ENCODE data around the gene HMX1.

The HMX1 gene

GRCh38 chr4:8863686-8864682 lies 7.7 kb downstream of the HMX1 start:
- H3K4me1 ChIP-seq (ENCODE audit: control insufficient read depth in 5 of 5, insufficient read depth in 5 of 5, low read length in 5 of 5), result peaks cover 0 to 8% (median 3%) of the 10 kb centered on the region in 5 donors
- H3K36me3 ChIP-seq (ENCODE audit: control insufficient read depth in 5 of 5, insufficient read depth in 5 of 5, low read length in 5 of 5), result no peaks in the 10 kb centered on the region
- peaks cover 77 to 91% (median 83%) of the 10 kb centered on the region in 5 donors for H3K27me3 ChIP-seq (ENCODE audit: control insufficient read depth in 5 of 5, insufficient read depth in 4 of 5, low read length in 5 of 5)
- no peak overlapping the region for H3K9ac ChIP-seq (ENCODE audit: low read length in 5 of 5)
- no peaks in the 10 kb centered on the region for H3K9me3 ChIP-seq (ENCODE audit: control insufficient read depth in 5 of 5, low read length in 5 of 5)
- no peak overlapping the region for H3K27ac ChIP-seq (ENCODE audit: low read depth, low read length)
- no peak overlapping the region for H3K4me3 ChIP-seq (ENCODE audit: low read depth in 1 of 5, low read length in 5 of 5)

DNA sequence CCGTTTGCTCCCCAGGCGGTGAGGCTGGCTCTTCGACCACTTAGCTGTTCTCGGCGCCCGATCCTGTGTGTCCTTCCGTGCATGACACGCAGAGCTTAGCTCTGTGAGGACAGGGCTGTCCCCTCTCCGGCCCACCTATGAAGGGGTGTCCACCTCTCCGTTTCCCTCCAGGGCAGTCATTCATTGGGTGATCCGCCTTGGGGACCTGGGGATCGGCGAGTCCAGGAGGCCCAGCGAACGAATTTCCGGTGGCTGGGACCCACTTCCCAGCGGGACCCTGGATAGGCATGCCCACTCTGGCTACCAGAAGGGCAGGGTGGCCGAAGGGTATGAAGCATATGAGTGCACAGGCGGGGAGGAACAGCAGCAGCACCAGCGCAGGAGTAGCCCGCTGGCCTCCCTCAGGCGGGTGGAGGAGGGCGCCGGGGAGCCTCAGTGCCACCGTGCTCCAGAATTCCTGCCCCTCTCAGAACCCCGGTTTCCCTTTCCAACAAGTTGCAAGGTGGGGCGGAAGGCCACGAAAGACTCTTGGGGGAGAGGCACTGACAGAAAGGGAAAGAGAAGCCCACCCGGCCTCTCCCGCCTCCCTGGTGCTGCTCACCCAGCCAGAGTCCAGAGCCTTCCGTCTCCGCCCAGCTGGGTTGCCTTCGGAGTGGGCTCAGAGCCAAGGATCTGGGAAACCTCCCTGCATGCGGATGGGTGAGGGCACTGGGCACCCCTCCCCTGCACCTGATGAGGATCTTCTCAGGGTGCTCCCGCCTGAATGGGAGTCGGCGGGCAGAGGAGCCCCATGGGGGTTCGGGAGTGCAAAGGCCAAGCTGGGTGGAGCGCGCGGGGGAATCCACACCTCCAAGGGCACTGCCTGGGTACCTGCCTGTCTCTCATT lies 8.6 kb downstream of the HMX1 start:
- peaks cover 77 to 91% (median 83%) of the 10 kb centered on the region in 5 donors for H3K27me3 ChIP-seq (ENCODE audit: control insufficient read depth in 5 of 5, insufficient read depth in 4 of 5, low read length in 5 of 5)
- H3K9ac ChIP-seq (ENCODE audit: low read length in 5 of 5), result no peak overlapping the region
- no peaks in the 10 kb centered on the region for H3K36me3 ChIP-seq (ENCODE audit: control insufficient read depth in 5 of 5, insufficient read depth in 5 of 5, low read length in 5 of 5)
- H3K4me3 ChIP-seq (ENCODE audit: low read depth in 1 of 5, low read length in 5 of 5), result no peak overlapping the region
- no peaks in the 10 kb centered on the region for H3K9me3 ChIP-seq (ENCODE audit: control insufficient read depth in 5 of 5, low read length in 5 of 5)
- peaks cover 0 to 13% (median 4%) of the 10 kb centered on the region in 5 donors for H3K4me1 ChIP-seq (ENCODE audit: control insufficient read depth in 5 of 5, insufficient read depth in 5 of 5, low read length in 5 of 5)
- H3K27ac ChIP-seq (ENCODE audit: low read depth, low read length), result no peak overlapping the region

- Histone ChIP-seq H3K4me3 (ENCODE audit: low read depth in 1 of 5, low read length in 5 of 5) (no peak overlapping the region), H3K27me3 (ENCODE audit: control insufficient read depth in 5 of 5, insufficient read depth in 4 of 5, low read length in 5 of 5) (peaks cover 81 to 95% (median 88%) of the 10 kb centered on the region in 5 donors), H3K27ac (ENCODE audit: low read depth, low read length) (no peak overlapping the region), H3K9ac (ENCODE audit: low read length in 5 of 5) (no peak overlapping the region), H3K4me1 (ENCODE audit: control insufficient read depth in 5 of 5, insufficient read depth in 5 of 5, low read length in 5 of 5) (peaks cover 0 to 20% (median 10%) of the 10 kb centered on the region in 5 donors), H3K36me3 (ENCODE audit: control insufficient read depth in 5 of 5, insufficient read depth in 5 of 5, low read length in 5 of 5) (no peaks in the 10 kb centered on the region), H3K9me3 (ENCODE audit: control insufficient read depth in 5 of 5, low read length in 5 of 5) (no peaks in the 10 kb centered on the region)
Observed at GRCh38 chr4:8862334-8862733, 9.3 kb downstream of the HMX1 start.

GRCh38 chr4:8861576-8862295 lies 9.9 kb downstream of the HMX1 start:
- no peak overlapping the region for H3K4me3 ChIP-seq (ENCODE audit: low read depth in 1 of 5, low read length in 5 of 5)
- peaks cover 0 to 25% (median 13%) of the 10 kb centered on the region in 5 donors for H3K4me1 ChIP-seq (ENCODE audit: control insufficient read depth in 5 of 5, insufficient read depth in 5 of 5, low read length in 5 of 5)
- H3K27me3 ChIP-seq (ENCODE audit: control insufficient read depth in 5 of 5, insufficient read depth in 4 of 5, low read length in 5 of 5), result peaks cover 79 to 95% (median 85%) of the 10 kb centered on the region in 5 donors
- H3K36me3 ChIP-seq (ENCODE audit: control insufficient read depth in 5 of 5, insufficient read depth in 5 of 5, low read length in 5 of 5), result no peaks in the 10 kb centered on the region
- no peaks in the 10 kb centered on the region for H3K9me3 ChIP-seq (ENCODE audit: control insufficient read depth in 5 of 5, low read length in 5 of 5)
- no peak overlapping the region for H3K27ac ChIP-seq (ENCODE audit: low read depth, low read length)
- H3K9ac ChIP-seq (ENCODE audit: low read length in 5 of 5), result no peak overlapping the region

DNA sequence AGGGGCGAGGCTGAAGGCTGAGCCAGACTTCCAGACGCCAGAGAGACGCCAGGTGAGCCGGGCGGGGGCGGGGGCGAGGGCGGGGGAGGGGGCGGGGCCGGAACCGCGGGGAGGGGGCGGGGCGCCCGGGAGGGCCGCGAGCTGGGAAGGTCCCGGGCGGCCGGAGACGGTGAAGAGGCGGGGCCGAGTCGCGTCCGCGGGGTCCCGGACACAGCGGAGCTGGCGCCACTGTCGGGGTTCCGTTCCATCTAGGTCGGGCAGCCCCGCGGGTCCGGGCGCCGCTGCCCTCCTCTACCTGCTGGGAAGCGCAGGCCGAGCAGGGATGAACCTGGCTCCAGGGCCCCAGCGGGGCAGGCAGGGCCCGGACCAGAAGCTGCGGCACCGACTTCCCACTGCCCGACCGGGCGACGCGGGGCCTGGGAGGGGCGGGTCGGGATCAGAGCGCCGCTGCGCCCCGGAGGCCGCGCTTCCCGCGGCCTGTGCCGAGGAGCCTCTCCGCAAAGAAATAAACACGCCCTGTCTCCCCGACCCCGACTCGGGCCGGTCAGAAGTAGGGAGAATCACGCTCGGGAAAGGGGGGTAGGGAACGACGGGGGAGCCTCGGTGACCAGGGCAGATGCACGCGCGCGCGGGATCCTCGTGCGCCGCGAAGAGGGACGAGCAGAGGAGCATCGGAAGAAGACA lies 10.6 kb downstream of the HMX1 start:
- Histone ChIP-seq H3K27me3 (ENCODE audit: control insufficient read depth in 5 of 5, insufficient read depth in 4 of 5, low read length in 5 of 5) (peaks cover 76 to 96% (median 82%) of the 10 kb centered on the region in 5 donors), H3K36me3 (ENCODE audit: control insufficient read depth in 5 of 5, insufficient read depth in 5 of 5, low read length in 5 of 5) (no peaks in the 10 kb centered on the region), H3K9me3 (ENCODE audit: control insufficient read depth in 5 of 5, low read length in 5 of 5) (no peaks in the 10 kb centered on the region), H3K27ac (ENCODE audit: low read depth, low read length) (no peak overlapping the region), H3K4me1 (ENCODE audit: control insufficient read depth in 5 of 5, insufficient read depth in 5 of 5, low read length in 5 of 5) (peaks cover 0 to 25% (median 13%) of the 10 kb centered on the region in 5 donors), H3K4me3 (ENCODE audit: low read depth in 1 of 5, low read length in 5 of 5) (no peak overlapping the region), H3K9ac (ENCODE audit: low read length in 5 of 5) (no peak overlapping the region)

GRCh38 chr4:8860096-8860891 lies 11.3 kb downstream of the HMX1 start:
- Histone ChIP-seq H3K36me3 (ENCODE audit: control insufficient read depth in 5 of 5, insufficient read depth in 5 of 5, low read length in 5 of 5) (no peaks in the 10 kb centered on the region), H3K27ac (ENCODE audit: low read depth, low read length) (no peak overlapping the region), H3K27me3 (ENCODE audit: control insufficient read depth in 5 of 5, insufficient read depth in 4 of 5, low read length in 5 of 5) (peaks cover 80 to 96% (median 86%) of the 10 kb centered on the region in 5 donors), H3K9me3 (ENCODE audit: control insufficient read depth in 5 of 5, low read length in 5 of 5) (no peaks in the 10 kb centered on the region), H3K9ac (ENCODE audit: low read length in 5 of 5) (no peak overlapping the region), H3K4me1 (ENCODE audit: control insufficient read depth in 5 of 5, insufficient read depth in 5 of 5, low read length in 5 of 5) (peaks cover 0 to 25% (median 13%) of the 10 kb centered on the region in 5 donors), H3K4me3 (ENCODE audit: low read depth in 1 of 5, low read length in 5 of 5) (no peak overlapping the region)

- no peak overlapping the region for H3K27ac ChIP-seq (ENCODE audit: low read depth, low read length)
- H3K4me1 ChIP-seq (ENCODE audit: control insufficient read depth in 5 of 5, insufficient read depth in 5 of 5, low read length in 5 of 5), result peaks cover 0 to 25% (median 13%) of the 10 kb centered on the region in 5 donors
- H3K9me3 ChIP-seq (ENCODE audit: control insufficient read depth in 5 of 5, low read length in 5 of 5), result no peaks in the 10 kb centered on the region
- H3K36me3 ChIP-seq (ENCODE audit: control insufficient read depth in 5 of 5, insufficient read depth in 5 of 5, low read length in 5 of 5), result no peaks in the 10 kb centered on the region
- H3K9ac ChIP-seq (ENCODE audit: low read length in 5 of 5), result no peak overlapping the region
- H3K4me3 ChIP-seq (ENCODE audit: low read depth in 1 of 5, low read length in 5 of 5), result no peak overlapping the region
- peaks cover 73 to 95% (median 84%) of the 10 kb centered on the region in 5 donors for H3K27me3 ChIP-seq (ENCODE audit: control insufficient read depth in 5 of 5, insufficient read depth in 4 of 5, low read length in 5 of 5)
Observed at GRCh38 chr4:8859550-8860095, 12.0 kb downstream of the HMX1 start.

DNA sequence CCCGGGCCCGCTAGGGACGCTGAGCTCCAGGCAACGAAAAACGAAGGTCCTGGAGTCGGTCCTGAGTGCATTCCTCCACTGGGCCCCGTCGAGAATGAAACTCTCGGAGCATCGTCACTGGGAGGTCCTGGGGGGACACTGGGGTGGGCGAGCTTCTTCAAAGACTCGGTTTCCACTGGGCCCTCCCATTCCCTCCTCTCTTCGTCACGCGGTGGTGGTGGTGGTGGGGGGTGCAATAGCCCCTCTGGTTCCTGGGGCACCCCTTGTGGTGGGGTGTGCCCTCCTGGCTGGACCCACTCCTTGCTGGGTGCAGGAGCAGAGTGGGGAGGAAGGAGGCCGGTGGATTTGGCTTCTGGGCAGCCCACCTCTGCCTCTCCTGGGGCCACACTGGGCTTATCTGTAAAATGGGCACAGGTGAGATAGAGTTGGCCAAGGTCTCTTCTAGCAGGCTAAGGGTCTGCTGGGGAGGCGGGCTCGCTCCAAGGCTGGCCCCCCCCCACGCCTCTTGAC lies 12.9 kb downstream of the HMX1 start:
- H3K4me1 ChIP-seq (ENCODE audit: control insufficient read depth in 5 of 5, insufficient read depth in 5 of 5, low read length in 5 of 5), result peaks cover 0 to 25% (median 13%) of the 10 kb centered on the region in 5 donors
- H3K9me3 ChIP-seq (ENCODE audit: control insufficient read depth in 5 of 5, low read length in 5 of 5), result no peaks in the 10 kb centered on the region
- no peak overlapping the region for H3K27ac ChIP-seq (ENCODE audit: low read depth, low read length)
- peaks cover 71 to 94% (median 82%) of the 10 kb centered on the region in 5 donors for H3K27me3 ChIP-seq (ENCODE audit: control insufficient read depth in 5 of 5, insufficient read depth in 4 of 5, low read length in 5 of 5)
- H3K4me3 ChIP-seq (ENCODE audit: low read depth in 1 of 5, low read length in 5 of 5), result no peak overlapping the region
- H3K9ac ChIP-seq (ENCODE audit: low read length in 5 of 5), result no peak overlapping the region
- H3K36me3 ChIP-seq (ENCODE audit: control insufficient read depth in 5 of 5, insufficient read depth in 5 of 5, low read length in 5 of 5), result no peaks in the 10 kb centered on the region

Data from subcutaneous abdominal adipose tissue (tissue), 5 donors.